ENCODE data around the gene MED13L.

MED13L gene

DNA sequence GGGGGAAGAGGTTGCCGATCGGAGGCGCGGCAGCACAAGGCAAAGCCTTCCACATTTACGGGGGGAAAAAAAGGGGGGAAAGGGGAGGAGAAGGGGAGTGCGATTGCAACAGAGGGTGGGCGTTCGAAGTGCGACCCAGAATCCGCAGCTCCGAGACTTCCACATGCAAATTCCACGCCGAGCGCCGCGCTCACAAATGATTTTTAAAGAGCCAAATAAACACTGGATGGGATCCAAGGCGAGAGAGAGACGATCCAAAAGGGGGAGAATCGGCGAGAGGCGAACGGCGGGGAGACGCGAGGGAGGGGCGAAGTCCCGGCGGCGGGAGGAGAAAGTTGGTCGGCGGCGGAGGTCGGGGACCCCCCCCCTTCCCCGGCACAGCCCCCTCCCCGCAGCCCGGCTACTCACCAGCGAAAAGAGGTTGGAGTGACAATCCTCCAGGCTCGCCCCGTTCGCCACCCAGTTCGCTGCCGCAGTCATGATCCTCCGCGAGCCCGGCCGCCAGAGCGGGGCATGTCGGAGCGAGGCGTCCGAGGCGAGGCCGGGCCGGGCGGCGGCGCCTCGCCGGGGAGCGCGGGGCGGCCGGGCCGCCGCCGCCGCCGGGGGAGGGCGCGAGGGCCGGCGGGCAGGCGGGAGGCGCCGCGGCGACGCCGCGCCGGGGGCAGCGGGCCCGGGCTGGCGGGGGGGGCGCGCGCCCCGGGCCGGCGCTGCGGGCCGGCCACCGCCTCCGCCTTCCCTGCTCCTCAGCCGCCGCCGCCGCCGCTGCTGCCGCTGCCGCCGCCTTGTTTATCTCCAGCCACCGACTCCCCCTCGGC is 634 bp downstream of the MED13L start:
- no peaks in the 10 kb centered on the region for H3K4me1 ChIP-seq (ENCODE audit: insufficient read depth, insufficient read length)
- no peaks in the 10 kb centered on the region for H3K9me3 ChIP-seq (ENCODE audit: insufficient read depth, low read length)
- no peak for DNase-seq (ENCODE audit: low read depth, low spot score)
- H3K9ac ChIP-seq (ENCODE audit: insufficient read length, low read depth) = peak overlapping the region; percentile 91
- peak overlapping the region; percentile 88 for H3K4me3 ChIP-seq (ENCODE audit: insufficient read length, low read depth)
- H3K27me3 ChIP-seq (ENCODE audit: insufficient read depth, insufficient read length) = no peaks in the 10 kb centered on the region
- TF ChIP-seq SUZ12 (IDR thresholded peaks at IDR 0.05; ENCODE audit: extremely low read depth, insufficient read depth, insufficient read length) (no peak), YY1 (IDR thresholded peaks at IDR 0.05; ENCODE audit: insufficient read depth, insufficient read length) (no peak), ZNF274 (IDR thresholded peaks at IDR 0.05; ENCODE audit: low read depth, low read length) (no peak)
- peaks cover 5% of the 10 kb centered on the region for H3K36me3 ChIP-seq (ENCODE audit: insufficient read depth, insufficient read length, low read length)

DNA sequence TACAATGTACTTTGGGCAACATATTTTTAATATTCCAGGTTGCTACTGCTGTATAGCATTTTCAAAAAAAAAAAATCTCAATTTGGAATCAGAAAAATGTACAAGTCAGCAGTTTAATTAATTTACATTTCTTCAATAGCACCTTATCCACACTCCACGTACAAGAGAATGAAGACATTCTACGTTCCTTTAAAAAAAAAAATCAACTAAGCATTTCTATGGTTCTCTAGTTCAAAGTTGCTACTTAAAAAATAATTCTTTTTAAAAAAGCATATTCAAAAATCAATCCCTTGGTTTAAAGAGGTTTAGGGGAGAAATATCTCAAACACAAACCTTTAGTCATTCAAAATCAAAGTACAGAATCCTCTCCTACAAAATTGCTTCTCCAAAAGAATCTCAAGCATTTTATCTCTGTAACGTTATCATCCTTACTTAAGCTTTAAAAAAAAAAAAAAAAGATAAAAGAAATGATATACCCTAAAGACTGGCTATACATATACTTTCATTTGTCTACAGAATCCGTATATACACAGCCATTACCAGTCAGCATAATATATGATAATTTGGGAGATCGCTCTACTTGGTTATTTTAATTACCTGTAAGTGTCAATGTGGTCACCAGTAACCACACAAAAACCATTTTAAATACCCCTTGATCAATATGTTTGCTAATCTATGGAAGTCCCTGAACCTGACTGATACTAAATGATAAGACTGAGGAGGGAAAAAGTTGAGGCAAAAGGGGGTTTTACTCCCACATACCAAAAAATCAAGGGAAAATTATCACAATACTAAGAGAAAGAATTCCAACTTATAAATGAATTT is 2.7 kb downstream of the MED13L start:
- H3K9me3 ChIP-seq (ENCODE audit: insufficient read depth, low read length) = no peaks in the 10 kb centered on the region
- H3K4me1 ChIP-seq (ENCODE audit: insufficient read depth, insufficient read length) = no peaks in the 10 kb centered on the region
- TF ChIP-seq YY1 (IDR thresholded peaks at IDR 0.05; ENCODE audit: insufficient read depth, insufficient read length) (no peak), SUZ12 (IDR thresholded peaks at IDR 0.05; ENCODE audit: extremely low read depth, insufficient read depth, insufficient read length) (no peak), ZNF274 (IDR thresholded peaks at IDR 0.05; ENCODE audit: low read depth, low read length) (no peak)
- no peak for DNase-seq (ENCODE audit: low read depth, low spot score)
- peak overlapping the region; percentile 88 for H3K4me3 ChIP-seq (ENCODE audit: insufficient read length, low read depth)
- peaks cover 5% of the 10 kb centered on the region for H3K36me3 ChIP-seq (ENCODE audit: insufficient read depth, insufficient read length, low read length)
- H3K9ac ChIP-seq (ENCODE audit: insufficient read length, low read depth) = no peak overlapping the region
- H3K27me3 ChIP-seq (ENCODE audit: insufficient read depth, insufficient read length) = no peaks in the 10 kb centered on the region

DNA sequence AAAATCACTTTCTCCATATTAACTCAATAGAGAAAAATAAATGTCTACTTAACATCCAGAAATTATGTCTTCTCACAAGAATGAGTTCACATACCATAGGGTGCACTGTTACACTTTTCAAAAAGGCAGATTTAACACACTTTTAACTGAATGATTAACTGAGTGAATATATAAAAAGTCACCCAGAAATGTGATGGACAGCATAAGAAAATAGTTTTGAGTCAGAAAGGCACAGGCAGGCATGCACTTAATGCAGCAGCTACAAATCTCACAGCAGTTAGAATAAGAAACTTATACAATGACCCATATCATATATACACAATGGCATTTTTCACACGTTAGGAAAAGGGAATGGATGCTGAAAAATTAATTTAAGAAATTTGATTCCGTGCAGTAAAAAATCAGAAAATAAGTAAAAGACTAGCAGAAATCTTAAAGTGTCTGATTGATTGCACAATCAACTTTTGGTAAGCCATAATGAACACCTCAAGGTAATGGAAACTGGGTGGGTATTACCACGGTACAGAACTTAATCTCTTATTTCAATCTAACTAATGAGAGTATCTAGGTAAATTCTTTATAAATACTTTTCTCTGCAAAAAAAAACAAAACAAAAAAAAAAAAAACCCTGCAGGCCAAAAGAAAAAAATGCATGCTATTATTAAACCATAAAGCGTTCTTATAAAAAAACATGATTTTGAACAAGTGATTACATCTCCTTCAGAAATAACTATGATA is 3.5 kb downstream of the MED13L start:
- TF ChIP-seq ZNF274 (IDR thresholded peaks at IDR 0.05; ENCODE audit: low read depth, low read length) (no peak), YY1 (IDR thresholded peaks at IDR 0.05; ENCODE audit: insufficient read depth, insufficient read length) (no peak), SUZ12 (IDR thresholded peaks at IDR 0.05; ENCODE audit: extremely low read depth, insufficient read depth, insufficient read length) (no peak)
- no peaks in the 10 kb centered on the region for H3K9me3 ChIP-seq (ENCODE audit: insufficient read depth, low read length)
- H3K9ac ChIP-seq (ENCODE audit: insufficient read length, low read depth) = peak overlapping the region; percentile 4
- peaks cover 5% of the 10 kb centered on the region for H3K36me3 ChIP-seq (ENCODE audit: insufficient read depth, insufficient read length, low read length)
- H3K4me1 ChIP-seq (ENCODE audit: insufficient read depth, insufficient read length) = no peaks in the 10 kb centered on the region
- no peak for DNase-seq (ENCODE audit: low read depth, low spot score)
- H3K27me3 ChIP-seq (ENCODE audit: insufficient read depth, insufficient read length) = no peaks in the 10 kb centered on the region
- H3K4me3 ChIP-seq (ENCODE audit: insufficient read length, low read depth) = no peak overlapping the region

DNA sequence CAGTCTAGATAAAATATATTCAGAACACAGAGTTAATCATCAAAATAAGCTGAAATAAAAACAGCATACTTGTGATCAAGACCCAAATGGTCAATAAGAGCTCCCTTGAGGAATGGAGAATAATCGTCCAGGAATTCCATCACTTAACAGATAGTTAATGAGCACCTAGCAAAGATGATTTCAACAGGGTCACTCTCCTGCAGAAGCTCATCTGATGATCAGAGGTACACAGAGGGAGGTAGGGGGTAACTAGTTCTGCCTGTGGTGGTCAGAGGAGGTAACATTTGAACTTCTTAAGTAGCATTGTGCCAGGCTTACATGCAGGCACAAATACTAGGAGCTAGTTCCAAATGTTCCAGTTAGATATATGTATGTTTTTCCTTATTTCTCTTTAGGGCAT is 9.5 kb downstream of the MED13L start:
- H3K36me3 ChIP-seq (ENCODE audit: insufficient read depth, insufficient read length, low read length) = no peaks in the 10 kb centered on the region
- no peak overlapping the region for H3K9ac ChIP-seq (ENCODE audit: insufficient read length, low read depth)
- DNase-seq (ENCODE audit: low read depth, low spot score) = no peak
- TF ChIP-seq SUZ12 (IDR thresholded peaks at IDR 0.05; ENCODE audit: extremely low read depth, insufficient read depth, insufficient read length) (no peak), YY1 (IDR thresholded peaks at IDR 0.05; ENCODE audit: insufficient read depth, insufficient read length) (no peak), ZNF274 (IDR thresholded peaks at IDR 0.05; ENCODE audit: low read depth, low read length) (no peak)
- no peaks in the 10 kb centered on the region for H3K27me3 ChIP-seq (ENCODE audit: insufficient read depth, insufficient read length)
- H3K4me1 ChIP-seq (ENCODE audit: insufficient read depth, insufficient read length) = no peaks in the 10 kb centered on the region
- no peak overlapping the region for H3K4me3 ChIP-seq (ENCODE audit: insufficient read length, low read depth)
- no peaks in the 10 kb centered on the region for H3K9me3 ChIP-seq (ENCODE audit: insufficient read depth, low read length)

DNA sequence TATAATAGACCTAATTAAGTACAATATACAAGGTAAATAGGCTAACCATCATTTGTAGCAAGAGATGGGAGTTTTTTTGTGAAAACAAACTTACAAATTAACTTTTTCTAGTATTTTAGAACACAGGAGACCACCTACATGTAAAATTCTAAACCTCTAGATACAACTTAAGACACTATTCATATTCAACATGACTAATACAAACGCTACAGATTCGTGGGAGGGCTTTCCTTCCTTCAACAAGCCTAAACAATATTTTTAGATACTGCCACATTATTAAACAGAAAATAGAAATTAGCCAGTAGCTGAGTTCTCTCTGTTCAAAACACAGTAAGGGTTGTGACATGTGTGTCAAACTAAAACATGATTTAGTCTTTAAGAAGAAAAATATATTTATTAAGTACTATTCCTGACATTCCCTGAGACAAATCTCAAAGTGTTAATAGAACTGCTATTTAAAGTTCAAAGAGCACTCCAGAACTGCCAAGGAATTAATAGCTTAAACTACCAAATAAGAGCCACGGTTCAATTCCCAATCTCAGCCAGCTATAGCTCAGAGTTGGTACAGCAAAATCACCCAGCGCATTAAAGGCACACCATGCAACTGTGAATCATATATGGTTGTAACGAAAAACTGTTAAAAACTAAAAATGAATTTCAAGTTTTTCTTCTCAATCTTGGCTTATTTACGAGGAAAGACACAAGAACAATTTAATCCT is 10.7 kb downstream of the MED13L start:
- no peaks in the 10 kb centered on the region for H3K4me1 ChIP-seq (ENCODE audit: insufficient read depth, insufficient read length)
- no peak for DNase-seq (ENCODE audit: low read depth, low spot score)
- H3K36me3 ChIP-seq (ENCODE audit: insufficient read depth, insufficient read length, low read length) = no peaks in the 10 kb centered on the region
- H3K27me3 ChIP-seq (ENCODE audit: insufficient read depth, insufficient read length) = no peaks in the 10 kb centered on the region
- TF ChIP-seq ZNF274 (IDR thresholded peaks at IDR 0.05; ENCODE audit: low read depth, low read length) (no peak), YY1 (IDR thresholded peaks at IDR 0.05; ENCODE audit: insufficient read depth, insufficient read length) (no peak), SUZ12 (IDR thresholded peaks at IDR 0.05; ENCODE audit: extremely low read depth, insufficient read depth, insufficient read length) (no peak)
- H3K4me3 ChIP-seq (ENCODE audit: insufficient read length, low read depth) = no peak overlapping the region
- H3K9ac ChIP-seq (ENCODE audit: insufficient read length, low read depth) = no peak overlapping the region
- H3K9me3 ChIP-seq (ENCODE audit: insufficient read depth, low read length) = no peaks in the 10 kb centered on the region

DNA sequence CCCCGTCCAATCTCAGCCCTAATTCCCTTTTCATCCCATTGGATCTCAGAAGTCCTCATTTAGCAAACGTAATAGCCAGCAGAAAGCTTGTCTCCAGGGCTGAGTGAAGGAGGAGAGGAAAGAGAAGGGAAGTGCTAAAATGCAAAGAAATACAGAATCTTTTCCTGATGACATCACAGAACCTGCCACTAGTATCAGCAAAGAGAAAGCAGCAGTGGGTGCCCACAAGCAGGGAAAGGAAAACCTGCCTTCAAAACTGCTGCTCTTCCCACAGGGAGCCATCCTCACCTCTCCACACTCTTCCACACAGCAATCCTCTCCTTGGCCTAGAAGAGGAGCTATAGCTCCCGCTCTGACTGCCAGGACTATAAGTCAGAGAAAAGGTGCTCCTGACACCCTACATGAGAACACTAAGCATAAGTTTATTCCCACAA is 11.3 kb downstream of the MED13L start:
- peak overlapping the region; percentile 6 for H3K9ac ChIP-seq (ENCODE audit: insufficient read length, low read depth)
- no peak for DNase-seq (ENCODE audit: low read depth, low spot score)

More for the DNA sequence above, 11.3 kb downstream of the MED13L start:
- TF ChIP-seq ZNF274 (IDR thresholded peaks at IDR 0.05; ENCODE audit: low read depth, low read length) (no peak), SUZ12 (IDR thresholded peaks at IDR 0.05; ENCODE audit: extremely low read depth, insufficient read depth, insufficient read length) (no peak), YY1 (IDR thresholded peaks at IDR 0.05; ENCODE audit: insufficient read depth, insufficient read length) (no peak)
- H3K4me3 ChIP-seq (ENCODE audit: insufficient read length, low read depth) = no peak overlapping the region
- no peaks in the 10 kb centered on the region for H3K4me1 ChIP-seq (ENCODE audit: insufficient read depth, insufficient read length)
- H3K9me3 ChIP-seq (ENCODE audit: insufficient read depth, low read length) = no peaks in the 10 kb centered on the region
- H3K36me3 ChIP-seq (ENCODE audit: insufficient read depth, insufficient read length, low read length) = no peaks in the 10 kb centered on the region
- H3K27me3 ChIP-seq (ENCODE audit: insufficient read depth, insufficient read length) = no peaks in the 10 kb centered on the region

All from NT2/D1 (cell line).